Mesothelial cell of epicardium (in vitro differentiated cells): Measurements from ENCODE around the gene H19. TPM values are rescaled to one million over a fixed set of nuclear protein-coding genes. Genes with fewer than 3 reads are reported as not detected.

Experiments used
- DNase-seq, 2 experiments: peaks; one replicate each; pipeline ENCODE4 v3.0.0; 2021; ENCODE audit warnings: low spot score in 2 of 2; ENCODE audit not compliant: unreplicated experiment in 2 of 2
- H3K27ac Mint-ChIP-seq: 2 replicates; pipeline ENCODE4 v1.8.0; 2021; ENCODE audit warnings: mixed read lengths
- H3K27me3 Mint-ChIP-seq: 2 replicates; pipeline ENCODE4 v1.8.0; 2021; ENCODE audit warnings: low read depth, mixed read lengths
- H3K36me3 Mint-ChIP-seq: 2 replicates; pipeline ENCODE4 v1.8.0; 2021; ENCODE audit warnings: mixed read lengths
- H3K4me1 Mint-ChIP-seq: 2 replicates; pipeline ENCODE4 v1.8.0; 2021; ENCODE audit warnings: mixed read lengths
- H3K4me3 Mint-ChIP-seq: 2 replicates; pipeline ENCODE4 v1.8.0; 2021; ENCODE audit warnings: mild to moderate bottlenecking, moderate library complexity, mixed read lengths
- H3K9me3 Mint-ChIP-seq: 2 replicates; pipeline ENCODE4 v1.8.0; 2021; ENCODE audit warnings: mixed read lengths
- CTCF ChIP-seq: fragments of 200-600 bp; sonication (generic); IDR thresholded peaks from one replicate; pipeline ENCODE4 v1.5.0; 2021; ENCODE audit warnings: antibody characterized with exemption; ENCODE audit not compliant: unreplicated experiment
- total RNA-seq: library from RNA; stranded (reverse); gene quantifications from 3 replicates; pipeline ENCODE4 v1.2.1, GENCODE V29; 2021

H19 gene
- total RNA-seq, 1 donor from 2014 or later: 13,899 TPM

- H3K4me3 Mint-ChIP-seq: no peak overlapping the region
- no peaks in the 10 kb centered on the region for H3K9me3 Mint-ChIP-seq
- H3K4me1 Mint-ChIP-seq: no peaks in the 10 kb centered on the region
- H3K27me3 Mint-ChIP-seq: no peaks in the 10 kb centered on the region
- no peaks in the 10 kb centered on the region for H3K36me3 Mint-ChIP-seq
- no peak overlapping the region for H3K27ac Mint-ChIP-seq
- no peak for DNase-seq
- no peak for TF ChIP-seq CTCF
These were observed 5.5 kb downstream of the H19 start for GRCh38 chr11:1992111-1992510.

- TF ChIP-seq CTCF: no peak
- no peaks in the 10 kb centered on the region for H3K4me1 Mint-ChIP-seq
- H3K36me3 Mint-ChIP-seq: no peaks in the 10 kb centered on the region
- H3K27ac Mint-ChIP-seq: peak overlapping the region; percentile 73
- no peak overlapping the region for H3K4me3 Mint-ChIP-seq
- no peaks in the 10 kb centered on the region for H3K9me3 Mint-ChIP-seq
- no peaks in the 10 kb centered on the region for H3K27me3 Mint-ChIP-seq
- DNase-seq: no peak
These were observed 6.6 kb downstream of the H19 start for GRCh38 chr11:1990872-1991578.

GRCh38 chr11:1989953-1990352, 7.7 kb downstream of the H19 start:
- TF ChIP-seq CTCF: no peak
- DNase-seq: no peak
- Mint-ChIP-seq H3K9me3 (no peaks in the 10 kb centered on the region), H3K4me1 (no peaks in the 10 kb centered on the region), H3K27ac (no peak overlapping the region), H3K36me3 (no peaks in the 10 kb centered on the region), H3K4me3 (no peak overlapping the region), H3K27me3 (no peaks in the 10 kb centered on the region)

GRCh38 chr11:1988667-1989317, 8.8 kb downstream of the H19 start:
- no peak for DNase-seq
- H3K9me3 Mint-ChIP-seq: no peaks in the 10 kb centered on the region
- H3K27ac Mint-ChIP-seq: no peak overlapping the region
- H3K27me3 Mint-ChIP-seq: no peaks in the 10 kb centered on the region
- no peak overlapping the region for H3K4me3 Mint-ChIP-seq
- no peaks in the 10 kb centered on the region for H3K36me3 Mint-ChIP-seq
- no peaks in the 10 kb centered on the region for H3K4me1 Mint-ChIP-seq
- no peak for TF ChIP-seq CTCF

GRCh38 chr11:1988174-1988573, 9.5 kb downstream of the H19 start:
- DNase-seq: no peak
- H3K4me1 Mint-ChIP-seq: no peaks in the 10 kb centered on the region
- no peaks in the 10 kb centered on the region for H3K27me3 Mint-ChIP-seq
- H3K27ac Mint-ChIP-seq: no peak overlapping the region
- H3K36me3 Mint-ChIP-seq: no peaks in the 10 kb centered on the region
- no peaks in the 10 kb centered on the region for H3K9me3 Mint-ChIP-seq
- TF ChIP-seq CTCF: no peak
- no peak overlapping the region for H3K4me3 Mint-ChIP-seq
